ENCODE data around the gene DRGX. TPM values are rescaled to one million over a fixed set of nuclear protein-coding genes. Genes with fewer than 3 reads are reported as not detected.

DRGX gene
- total RNA-seq, 1 experiment from 2014 or later = not detected

GRCh38 chr10:49389361-49389933 lies 6.4 kb downstream of the DRGX start:
- no TSS peak for BruUV-seq (replicated peaks)
- no peaks in the 10 kb centered on the region for H3K9me3 Mint-ChIP-seq (ENCODE audit: low read depth, unreplicated experiment)
- no peak overlapping the region for H3K4me3 Mint-ChIP-seq (ENCODE audit: low read depth, unreplicated experiment)
- peaks cover 98% of the 10 kb centered on the region for H3K27me3 Mint-ChIP-seq (ENCODE audit: unreplicated experiment)
- CTCF ChIA-PET = no interaction called here
- H3K27ac Mint-ChIP-seq (ENCODE audit: unreplicated experiment) = no peak overlapping the region
- intact Hi-C loops (cut with micrococcal nuclease; ENCODE audit: unreplicated experiment) = no loop called here
- no peak for TF ChIP-seq CTCF (IDR thresholded peaks at IDR 0.05; ENCODE audit: unreplicated experiment)
- no peaks in the 10 kb centered on the region for H3K36me3 Mint-ChIP-seq (ENCODE audit: insufficient read depth, unreplicated experiment)
- no peaks in the 10 kb centered on the region for H3K4me1 Mint-ChIP-seq (ENCODE audit: low read depth, unreplicated experiment)
- no peak for DNase-seq

- intact Hi-C loops (cut with micrococcal nuclease; ENCODE audit: unreplicated experiment) = no loop called here
- Mint-ChIP-seq H3K27me3 (ENCODE audit: unreplicated experiment) (peaks cover 98% of the 10 kb centered on the region), H3K9me3 (ENCODE audit: low read depth, unreplicated experiment) (no peaks in the 10 kb centered on the region), H3K27ac (ENCODE audit: unreplicated experiment) (no peak overlapping the region), H3K4me3 (ENCODE audit: low read depth, unreplicated experiment) (no peak overlapping the region), H3K4me1 (ENCODE audit: low read depth, unreplicated experiment) (no peaks in the 10 kb centered on the region), H3K36me3 (ENCODE audit: insufficient read depth, unreplicated experiment) (no peaks in the 10 kb centered on the region)
- DNase-seq = no peak
- CTCF ChIA-PET = no interaction called here
- TF ChIP-seq CTCF (IDR thresholded peaks at IDR 0.05; ENCODE audit: unreplicated experiment) = no peak
- no TSS peak for BruUV-seq (replicated peaks)
Observed at GRCh38 chr10:49388161-49388560, 7.7 kb downstream of the DRGX start.

- CTCF ChIA-PET = no interaction called here
- Mint-ChIP-seq H3K4me1 (ENCODE audit: low read depth, unreplicated experiment) (no peaks in the 10 kb centered on the region), H3K27me3 (ENCODE audit: unreplicated experiment) (peaks cover 98% of the 10 kb centered on the region), H3K27ac (ENCODE audit: unreplicated experiment) (no peak overlapping the region), H3K9me3 (ENCODE audit: low read depth, unreplicated experiment) (no peaks in the 10 kb centered on the region), H3K4me3 (ENCODE audit: low read depth, unreplicated experiment) (no peak overlapping the region), H3K36me3 (ENCODE audit: insufficient read depth, unreplicated experiment) (no peaks in the 10 kb centered on the region)
- TF ChIP-seq CTCF (IDR thresholded peaks at IDR 0.05; ENCODE audit: unreplicated experiment) = no peak
- no peak for DNase-seq
- intact Hi-C loops (cut with micrococcal nuclease; ENCODE audit: unreplicated experiment) = no loop called here
- no TSS peak for BruUV-seq (replicated peaks)
Observed at GRCh38 chr10:49387071-49387470, 8.8 kb downstream of the DRGX start.

- H3K27me3 Mint-ChIP-seq (ENCODE audit: unreplicated experiment) = peaks cover 98% of the 10 kb centered on the region
- no peak overlapping the region for H3K4me3 Mint-ChIP-seq (ENCODE audit: low read depth, unreplicated experiment)
- H3K4me1 Mint-ChIP-seq (ENCODE audit: low read depth, unreplicated experiment) = no peaks in the 10 kb centered on the region
- BruUV-seq (replicated peaks) = no TSS peak
- no peak for DNase-seq
- CTCF ChIA-PET = interaction anchor here (0.6 kb wide), 1 partner anchor 23 kb away, joined by 3 read pairs; no protein-coding TSS in a partner anchor
- H3K9me3 Mint-ChIP-seq (ENCODE audit: low read depth, unreplicated experiment) = no peaks in the 10 kb centered on the region
- H3K27ac Mint-ChIP-seq (ENCODE audit: unreplicated experiment) = no peak overlapping the region
- intact Hi-C loops (cut with micrococcal nuclease; ENCODE audit: unreplicated experiment) = no loop called here
- TF ChIP-seq CTCF (IDR thresholded peaks at IDR 0.05; ENCODE audit: unreplicated experiment) = no peak
- no peaks in the 10 kb centered on the region for H3K36me3 Mint-ChIP-seq (ENCODE audit: insufficient read depth, unreplicated experiment)
Observed at GRCh38 chr10:49385939-49386922, 9.7 kb downstream of the DRGX start.
